Natural killer cell treated with Interleukin-12 subunit alpha and Interleukin-12 subunit beta and Interleukin-15 and Interleukin-18, amount 100 ng/mL, for 72 hours (primary cell): ENCODE results near the gene SPC24. TPM values are rescaled to one million over a fixed set of nuclear protein-coding genes. Genes with fewer than 3 reads are reported as not detected.
"Not testable (repeated sequence)": the region's sequence is repeated elsewhere in the genome, so short reads cannot be mapped to it uniquely, and the experiment has no call there.

ENCODE experiments used
- ATAC-seq, 2 donors: fragments of 150-1000 bp; cut with Tn5 transposase in 1 of 2; sonication (Bioruptor Pico), chemical (Tn5 transposase) in 1 of 2; 2 replicates each; pipeline ENCODE4 v1.10.0; 2021
- DNase-seq: peaks from one replicate; pipeline ENCODE4 v3.0.0; 2022; ENCODE audit warnings: low spot score
- H3K27ac Mint-ChIP-seq, 2 donors: 1 replicate in 1 of 2; 2 replicates in 1 of 2; pipeline ENCODE4 v1.8.0; 2022; ENCODE audit warnings: mixed read lengths in 2 of 2, mild to moderate bottlenecking in 1 of 2, moderate library complexity in 1 of 2
- H3K27me3 Mint-ChIP-seq, 2 donors: 1 replicate in 1 of 2; 2 replicates in 1 of 2; pipeline ENCODE4 v1.8.0; 2022; ENCODE audit warnings: mixed read lengths in 2 of 2
- H3K36me3 Mint-ChIP-seq: one replicate; pipeline ENCODE4 v1.8.0; 2022; ENCODE audit warnings: mixed read lengths
- H3K4me1 Mint-ChIP-seq, 2 donors: 1 replicate in 1 of 2; 2 replicates in 1 of 2; pipeline ENCODE4 v1.8.0; 2022; ENCODE audit warnings: low read depth in 2 of 2, mixed read lengths in 2 of 2, mild to moderate bottlenecking in 1 of 2
- H3K4me3 Mint-ChIP-seq: one replicate; pipeline ENCODE4 v1.8.0; 2022; ENCODE audit warnings: mixed read lengths
- H3K9me3 Mint-ChIP-seq: 2 replicates; pipeline ENCODE4 v1.8.0; 2022; ENCODE audit warnings: mixed read lengths
- total RNA-seq, 2 donors: library from RNA; stranded (reverse); gene quantifications; one replicate each; pipeline ENCODE4 v1.2.3, GENCODE V29; 2022

SPC24 gene
- total RNA-seq, 2 donors from 2014 or later = 26.6 to 48.3 TPM

- no peak for ATAC-seq
- no peaks in the 10 kb centered on the region for H3K36me3 Mint-ChIP-seq
- peak overlapping the region; percentile 76 for H3K4me3 Mint-ChIP-seq
- no peak overlapping the region for H3K27ac Mint-ChIP-seq
- H3K9me3 Mint-ChIP-seq = no peaks in the 10 kb centered on the region
- peaks cover 5 to 10% of the 10 kb centered on the region in 2 donors for H3K4me1 Mint-ChIP-seq
- H3K27me3 Mint-ChIP-seq = peaks cover 0 to 4% of the 10 kb centered on the region in 2 donors
- no peak for DNase-seq
Observed at GRCh38 chr19:11196406-11197287, 41.1 kb upstream of the SPC24 start.

GRCh38 chr19:11195681-11196080 lies 40.1 kb upstream of the SPC24 start:
- Mint-ChIP-seq H3K4me3 (peak overlapping the region; percentile 34), H3K36me3 (no peaks in the 10 kb centered on the region), H3K27ac (no peak overlapping the region), H3K4me1 (peaks cover 5 to 10% of the 10 kb centered on the region in 2 donors), H3K27me3 (peaks cover 0 to 4% of the 10 kb centered on the region in 2 donors), H3K9me3 (no peaks in the 10 kb centered on the region)
- ATAC-seq = no peak
- DNase-seq = no peak

GRCh38 chr19:11194656-11195558 lies 39.3 kb upstream of the SPC24 start:
- no peak for ATAC-seq
- peak overlapping the region; percentile 34 for H3K4me3 Mint-ChIP-seq

GRCh38 chr19:11194173-11194572 lies 38.6 kb upstream of the SPC24 start:
- no peak for DNase-seq
- no peaks in the 10 kb centered on the region for H3K9me3 Mint-ChIP-seq

More at GRCh38 chr19:11194656-11195558, 39.3 kb upstream of the SPC24 start:
- no peak for DNase-seq
- Mint-ChIP-seq H3K9me3 (no peaks in the 10 kb centered on the region), H3K36me3 (no peaks in the 10 kb centered on the region), H3K4me1 (peaks cover 5 to 10% of the 10 kb centered on the region in 2 donors), H3K27ac (no peak overlapping the region), H3K27me3 (peaks cover 0 to 4% of the 10 kb centered on the region in 2 donors)

GRCh38 chr19:11192957-11193939 lies 37.7 kb upstream of the SPC24 start:
- H3K27me3 Mint-ChIP-seq = peaks cover 0 to 4% of the 10 kb centered on the region in 2 donors
- H3K4me3 Mint-ChIP-seq = no peak overlapping the region
- H3K4me1 Mint-ChIP-seq = peaks cover 5 to 10% of the 10 kb centered on the region in 2 donors
- no peak for ATAC-seq
- H3K36me3 Mint-ChIP-seq = no peaks in the 10 kb centered on the region
- H3K27ac Mint-ChIP-seq = no peak overlapping the region
- DNase-seq = no peak
- no peaks in the 10 kb centered on the region for H3K9me3 Mint-ChIP-seq

More at GRCh38 chr19:11194173-11194572, 38.6 kb upstream of the SPC24 start:
- Mint-ChIP-seq H3K36me3 (no peaks in the 10 kb centered on the region), H3K27ac (no peak overlapping the region), H3K4me1 (peaks cover 5 to 10% of the 10 kb centered on the region in 2 donors), H3K27me3 (peaks cover 0 to 4% of the 10 kb centered on the region in 2 donors), H3K4me3 (no peak overlapping the region)
- ATAC-seq = no peak

- no peaks in the 10 kb centered on the region for H3K36me3 Mint-ChIP-seq
- peaks cover 5 to 7% of the 10 kb centered on the region in 2 donors for H3K4me1 Mint-ChIP-seq
- H3K27me3 Mint-ChIP-seq = peaks cover 0 to 4% of the 10 kb centered on the region in 2 donors
- ATAC-seq (no peak), DNase-seq (no peak)
- no peak overlapping the region for H3K27ac Mint-ChIP-seq
- no peaks in the 10 kb centered on the region for H3K9me3 Mint-ChIP-seq
- no peak overlapping the region for H3K4me3 Mint-ChIP-seq
Observed at GRCh38 chr19:11191934-11192333, 36.4 kb upstream of the SPC24 start.

GRCh38 chr19:11191273-11191755 lies 35.7 kb upstream of the SPC24 start:
- Mint-ChIP-seq H3K4me1 (peaks cover 4 to 5% of the 10 kb centered on the region in 2 donors), H3K9me3 (no peaks in the 10 kb centered on the region), H3K36me3 (no peaks in the 10 kb centered on the region), H3K27ac (no peak overlapping the region), H3K4me3 (no peak overlapping the region), H3K27me3 (peaks cover 0 to 4% of the 10 kb centered on the region in 2 donors)
- no peak for ATAC-seq
- no peak for DNase-seq

- peaks cover 2% of the 10 kb centered on the region in 2 donors for H3K4me1 Mint-ChIP-seq
- DNase-seq (no peak), ATAC-seq (no peak)
- H3K36me3 Mint-ChIP-seq = no peaks in the 10 kb centered on the region
- H3K27me3 Mint-ChIP-seq = peaks cover 0 to 1% of the 10 kb centered on the region in 2 donors
- no peak overlapping the region for H3K4me3 Mint-ChIP-seq
- no peak overlapping the region for H3K27ac Mint-ChIP-seq
- no peaks in the 10 kb centered on the region for H3K9me3 Mint-ChIP-seq
Observed at GRCh38 chr19:11190501-11190900, 34.9 kb upstream of the SPC24 start.

GRCh38 chr19:11187441-11187840 lies 31.9 kb upstream of the SPC24 start:
- H3K4me3 Mint-ChIP-seq = no peak overlapping the region
- H3K4me1 Mint-ChIP-seq = no peaks in the 10 kb centered on the region
- H3K9me3 Mint-ChIP-seq = no peaks in the 10 kb centered on the region
- H3K36me3 Mint-ChIP-seq = no peaks in the 10 kb centered on the region
- no peak overlapping the region for H3K27ac Mint-ChIP-seq
- H3K27me3 Mint-ChIP-seq = no peaks in the 10 kb centered on the region
- DNase-seq (no peak), ATAC-seq (no peak)

GRCh38 chr19:11182994-11183393 lies 27.4 kb upstream of the SPC24 start:
- peaks cover 6 to 12% of the 10 kb centered on the region in 2 donors for H3K4me1 Mint-ChIP-seq
- no peaks in the 10 kb centered on the region for H3K27me3 Mint-ChIP-seq
- no peak for DNase-seq
- no peaks in the 10 kb centered on the region for H3K9me3 Mint-ChIP-seq
- H3K36me3 Mint-ChIP-seq = no peaks in the 10 kb centered on the region
- no peak overlapping the region for H3K4me3 Mint-ChIP-seq
- no peak for ATAC-seq
- no peak overlapping the region for H3K27ac Mint-ChIP-seq

- Mint-ChIP-seq H3K36me3 (no peaks in the 10 kb centered on the region), H3K9me3 (no peaks in the 10 kb centered on the region), H3K4me1 (peaks cover 6 to 16% of the 10 kb centered on the region in 2 donors), H3K27me3 (no peaks in the 10 kb centered on the region), H3K4me3 (no peak overlapping the region), H3K27ac (peak overlapping the region in 1 of 2 donors; percentile 46)
- DNase-seq = no peak
- no peak for ATAC-seq
Observed at GRCh38 chr19:11181488-11181887, 25.9 kb upstream of the SPC24 start.

GRCh38 chr19:11180975-11181374 lies 25.4 kb upstream of the SPC24 start:
- H3K9me3 Mint-ChIP-seq, H3K36me3 Mint-ChIP-seq, ATAC-seq, H3K27me3 Mint-ChIP-seq, H3K4me3 Mint-ChIP-seq, DNase-seq: not testable (repeated sequence)
- Mint-ChIP-seq H3K27ac (peak overlapping the region in 1 of 2 donors; percentile 46), H3K4me1 (peaks cover 6 to 16% of the 10 kb centered on the region in 2 donors)

- Mint-ChIP-seq H3K27ac (no peak overlapping the region), H3K27me3 (no peaks in the 10 kb centered on the region)
- no peak for ATAC-seq
Observed at GRCh38 chr19:11180346-11180745, 24.8 kb upstream of the SPC24 start.

More at GRCh38 chr19:11180346-11180745, 24.8 kb upstream of the SPC24 start:
- no peak overlapping the region for H3K4me3 Mint-ChIP-seq
- no peak for DNase-seq
- H3K36me3 Mint-ChIP-seq = no peaks in the 10 kb centered on the region
- no peaks in the 10 kb centered on the region for H3K9me3 Mint-ChIP-seq
- H3K4me1 Mint-ChIP-seq = peaks cover 6 to 16% of the 10 kb centered on the region in 2 donors
